T47D (cell line): ENCODE measurements around the gene RBPMS2.
A peak's percentile ranks its signal among the peaks of the same experiment; 100 is the strongest.
"Not testable (repeated sequence)": the region's sequence is repeated elsewhere in the genome, so short reads cannot be mapped to it uniquely, and the experiment has no call there.

ENCODE experiments used
- DNase-seq, 2 experiments: peaks; one replicate each; pipeline versions ENCODE4 v3.0.0 to v3.0.0-alpha.2; 2011 to 2012; ENCODE audit warnings: low read depth in 1 of 2, low spot score in 1 of 2
- JUND ChIP-seq: IDR thresholded peaks from 2 replicates; pipeline ENCODE4 v1.6.1; 2012; ENCODE audit warnings: low read depth
- in situ Hi-C: cut with HindIII; loops from 2 replicates; pipeline ENCODE4 v1.10.0; 2016; ENCODE audit warnings: low sequenced_read_pairs, low pct_unique_long_range_greater_than_20kb

RBPMS2 gene

DNA sequence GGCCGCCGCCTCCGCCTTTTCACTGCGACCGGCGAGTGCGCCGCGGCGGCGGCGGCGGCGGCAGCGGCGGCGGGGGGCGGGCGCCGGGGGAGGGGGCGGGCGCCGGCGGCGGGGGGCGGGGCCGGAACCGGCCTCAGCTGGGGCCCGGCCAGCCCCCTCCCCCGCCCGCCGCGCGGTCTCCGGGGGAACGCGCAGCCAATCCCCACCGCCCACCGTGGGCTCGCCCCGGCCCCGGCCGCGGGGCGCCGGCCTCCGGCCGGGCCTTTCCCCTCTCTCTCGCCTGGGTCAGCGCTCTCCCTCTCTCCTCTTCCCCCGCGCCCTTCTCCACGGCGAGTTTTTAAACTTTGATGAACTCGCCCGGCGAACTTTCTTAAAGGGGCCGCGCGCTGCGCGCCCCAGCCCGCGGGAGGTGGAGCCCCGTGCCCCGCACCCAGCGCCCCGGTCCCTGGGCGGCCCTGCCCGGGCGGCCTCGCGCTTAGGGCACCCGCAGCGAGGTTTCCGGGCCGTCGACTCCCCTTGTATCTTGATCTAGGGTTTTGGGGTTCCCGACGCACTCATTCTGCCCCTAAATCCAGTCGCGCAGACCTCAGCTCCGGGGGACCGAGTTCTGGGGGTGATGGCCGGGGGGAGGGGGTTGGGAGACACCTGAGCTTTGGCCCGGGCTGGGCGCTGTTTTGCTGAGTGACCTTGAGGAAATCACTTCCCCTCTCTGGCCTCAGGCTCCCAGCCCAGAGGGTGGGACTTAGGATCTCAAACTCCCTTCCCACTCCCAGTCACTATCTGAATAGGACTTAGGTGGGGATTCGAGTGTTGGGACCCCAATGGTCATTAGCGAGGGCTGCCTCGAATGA is at the start of gene RBPMS2:
Gene RBPMS2, minus strand, starts transcription at position 39 of the 851 bp plus-strand sequence. CDS start 270 bp downstream, outside the sequence.
- TF ChIP-seq JUND: no peak
- in situ Hi-C loops: no loop called here
- peak in 1 of 2 experiments; percentile 57 for DNase-seq

DNA sequence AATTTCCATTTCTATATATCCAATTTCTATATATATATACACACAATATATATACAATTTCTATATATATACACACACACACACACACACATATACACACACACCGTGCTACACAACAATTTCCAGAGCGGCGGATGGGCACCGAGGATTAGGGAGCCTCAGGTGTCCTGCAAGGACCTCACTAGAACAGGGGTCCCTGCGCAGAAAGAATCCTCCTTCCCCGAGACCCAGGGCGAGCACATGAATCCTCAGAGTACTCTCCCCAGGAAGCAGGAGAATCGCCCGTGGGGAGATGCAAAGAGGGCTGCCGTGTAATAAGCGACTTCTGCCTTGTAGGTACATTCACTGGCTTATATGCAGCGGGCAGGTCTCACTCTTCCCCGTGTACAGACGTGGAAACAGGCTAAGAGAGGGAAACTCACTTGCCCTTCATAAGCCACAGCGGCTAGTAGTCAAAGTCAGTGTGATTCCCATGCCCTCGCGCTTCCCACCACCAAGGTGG is 49.6 kb upstream of the RBPMS2 start:
- peak in 1 of 2 experiments; percentile 23 for DNase-seq
- in situ Hi-C loops: no loop called here
- no peak for TF ChIP-seq JUND

DNA sequence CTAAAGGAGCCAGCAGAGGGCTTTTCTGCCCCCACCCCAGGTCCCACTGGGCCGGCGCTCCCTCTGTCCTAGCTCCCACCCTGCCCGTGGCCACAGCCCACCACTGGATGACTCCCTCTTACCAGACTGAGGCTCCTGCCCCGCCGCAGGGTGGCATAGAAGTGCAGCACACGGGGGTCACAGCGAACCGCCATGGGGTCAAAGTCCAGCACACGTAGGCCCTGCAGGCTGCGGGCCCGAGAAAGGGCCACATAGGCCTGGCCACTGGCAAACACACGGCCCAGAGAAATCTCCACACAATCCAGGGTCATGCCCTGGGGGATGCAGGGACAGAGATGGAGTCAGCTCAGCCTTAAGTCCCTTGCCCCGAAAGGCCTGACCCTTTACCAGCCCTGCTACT is 41.1 kb upstream of the RBPMS2 start:
- in situ Hi-C loops: no loop called here

DNA sequence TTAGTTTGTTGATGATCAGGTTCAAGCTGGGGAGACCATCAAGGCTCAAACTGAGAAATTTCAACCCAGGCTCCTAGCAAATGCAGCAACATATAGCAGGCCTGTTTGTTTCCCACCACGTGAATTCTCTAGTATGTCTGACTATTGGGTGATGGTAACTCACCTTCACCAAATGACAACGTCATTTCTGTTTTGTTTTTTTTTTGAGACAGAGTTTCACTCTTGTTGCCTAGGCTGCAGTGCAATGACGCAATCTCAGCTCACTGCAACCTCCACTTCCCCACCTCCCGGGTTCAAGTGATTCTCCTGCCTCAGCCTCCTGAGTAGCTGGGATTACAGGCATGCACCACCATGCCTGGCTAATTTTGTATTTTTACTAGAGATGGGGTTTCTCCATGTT is 39.6 kb upstream of the RBPMS2 start:
- DNase-seq, in situ Hi-C loops: not testable (repeated sequence)

More for the DNA sequence above, 41.1 kb upstream of the RBPMS2 start:
- no peak for TF ChIP-seq JUND
- DNase-seq: no peak

DNA sequence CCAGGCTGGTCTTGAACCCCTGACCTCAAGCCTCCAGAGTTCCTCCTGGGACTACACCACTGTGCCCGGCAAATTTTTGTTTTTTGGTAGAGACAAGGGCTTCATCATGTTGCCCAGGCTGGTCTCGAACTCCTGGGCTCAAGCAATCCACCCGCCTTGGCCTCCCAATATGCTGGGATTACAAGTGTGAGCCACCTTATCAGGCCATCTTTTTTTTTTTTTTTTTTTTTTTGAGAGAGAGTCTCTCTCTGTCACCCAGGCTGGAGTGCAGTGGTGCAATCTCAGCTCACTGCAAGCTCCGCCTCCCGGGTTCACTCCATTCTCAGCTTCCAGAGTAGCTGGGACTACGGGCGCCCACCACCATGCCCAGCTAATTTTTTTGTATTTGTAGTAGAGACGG is 38.9 kb upstream of the RBPMS2 start:
- DNase-seq, in situ Hi-C loops: not testable (repeated sequence)

DNA sequence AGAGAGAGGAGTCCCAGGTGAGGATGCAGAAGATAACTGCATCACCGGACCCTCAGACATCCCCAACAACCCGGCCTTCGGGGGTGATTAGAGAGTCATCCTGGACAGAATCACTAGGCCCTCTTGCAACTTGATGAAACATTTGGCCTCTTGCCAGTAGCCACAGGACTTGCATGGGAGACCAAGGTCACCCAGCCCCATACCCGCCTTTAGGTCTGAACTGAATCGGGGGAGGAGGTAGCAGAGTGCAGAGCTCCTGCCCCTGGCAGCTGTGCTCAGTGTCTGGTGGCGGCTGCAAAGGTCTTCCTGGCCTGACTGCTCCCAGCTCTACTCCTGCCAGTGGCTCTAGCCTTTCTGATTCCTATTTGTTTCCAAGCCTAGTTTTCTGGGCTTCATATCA is 37.7 kb upstream of the RBPMS2 start:
- DNase-seq: peak in 1 of 2 experiments; percentile 24
- no peak for TF ChIP-seq JUND
- in situ Hi-C loops: no loop called here

DNA sequence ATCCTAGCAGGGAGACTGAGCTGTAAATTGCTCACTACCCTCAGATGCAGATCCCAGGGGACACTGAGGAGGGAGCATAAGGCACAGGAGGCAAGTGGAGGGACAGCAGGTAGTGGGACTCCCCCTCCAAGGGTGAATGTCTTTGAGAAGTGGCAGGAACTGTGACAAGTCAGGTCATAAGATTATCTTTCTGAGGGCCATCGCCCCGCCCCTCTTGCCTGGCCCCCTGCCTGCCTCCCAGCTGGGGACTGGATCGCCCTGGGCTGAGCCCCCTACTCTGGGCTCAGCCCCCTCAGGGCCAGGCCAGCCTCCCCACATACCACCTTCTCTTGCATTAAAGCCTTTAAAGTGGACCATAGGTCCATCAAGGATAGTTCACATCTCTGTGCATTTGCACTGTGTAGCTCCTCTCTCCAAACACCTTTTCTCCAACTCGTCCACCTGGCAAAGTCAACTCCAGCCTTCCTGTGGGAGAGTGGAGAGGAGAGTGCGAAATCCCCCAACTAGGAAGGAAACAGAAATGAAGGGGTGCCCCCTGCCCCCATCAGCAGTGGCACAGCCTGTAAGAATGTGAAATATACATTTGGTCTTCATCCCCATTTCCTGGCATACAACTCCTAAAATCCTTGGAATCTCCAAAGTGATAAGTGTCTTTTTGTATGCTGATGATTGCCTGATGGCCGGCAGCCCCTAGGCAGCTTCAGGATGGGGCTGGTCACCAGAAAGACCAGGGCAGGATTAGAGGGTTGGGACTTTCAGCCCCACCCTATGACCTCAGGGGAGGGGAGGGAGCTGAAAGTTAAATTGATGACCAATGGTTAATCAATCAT is 35.3 kb upstream of the RBPMS2 start:
- no peak for TF ChIP-seq JUND
- DNase-seq: no peak
- in situ Hi-C loops: no loop called here

DNA sequence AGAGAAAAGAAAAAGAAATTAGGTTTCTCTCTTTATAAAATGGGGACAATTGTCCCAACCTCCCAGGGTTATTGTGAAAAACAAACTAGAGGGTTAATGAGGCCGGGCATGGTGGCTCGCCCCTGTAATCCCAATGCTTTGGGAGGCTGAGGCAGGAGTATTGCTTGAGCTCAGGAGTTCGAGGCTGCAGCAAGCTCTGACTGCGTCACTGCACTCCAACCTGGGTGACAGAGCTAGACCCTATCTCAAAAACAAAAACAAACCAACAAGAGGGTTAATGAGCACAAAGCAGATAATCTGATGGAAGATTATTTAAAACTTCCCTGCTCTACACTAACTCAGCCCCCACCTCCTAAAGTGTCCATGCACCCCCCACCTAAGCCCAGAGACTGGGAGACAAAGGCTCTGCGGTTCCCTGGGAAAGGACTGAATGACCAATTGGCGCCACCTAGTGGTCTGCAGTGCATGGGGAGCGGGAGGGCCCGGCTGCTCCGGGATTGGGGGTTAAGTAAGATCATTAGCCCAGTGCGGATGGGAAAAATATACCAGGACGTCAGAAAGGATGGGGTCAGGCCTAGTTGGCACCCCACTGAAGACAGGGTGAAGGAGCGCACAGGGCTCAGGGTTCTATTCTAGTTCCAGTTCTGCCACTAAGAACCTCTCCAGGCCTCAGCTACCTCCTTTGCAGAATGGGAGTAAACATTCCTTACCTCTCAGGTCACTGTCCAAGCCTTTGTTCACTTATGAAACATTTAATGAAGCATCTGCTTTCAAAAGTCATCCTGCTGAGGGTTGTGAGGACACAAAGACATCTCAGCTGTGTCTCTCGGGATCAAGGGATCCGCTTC is 34.5 kb upstream of the RBPMS2 start:
- in situ Hi-C loops: no loop called here
- DNase-seq: peak; percentile 77 to 87
- no peak for TF ChIP-seq JUND

DNA sequence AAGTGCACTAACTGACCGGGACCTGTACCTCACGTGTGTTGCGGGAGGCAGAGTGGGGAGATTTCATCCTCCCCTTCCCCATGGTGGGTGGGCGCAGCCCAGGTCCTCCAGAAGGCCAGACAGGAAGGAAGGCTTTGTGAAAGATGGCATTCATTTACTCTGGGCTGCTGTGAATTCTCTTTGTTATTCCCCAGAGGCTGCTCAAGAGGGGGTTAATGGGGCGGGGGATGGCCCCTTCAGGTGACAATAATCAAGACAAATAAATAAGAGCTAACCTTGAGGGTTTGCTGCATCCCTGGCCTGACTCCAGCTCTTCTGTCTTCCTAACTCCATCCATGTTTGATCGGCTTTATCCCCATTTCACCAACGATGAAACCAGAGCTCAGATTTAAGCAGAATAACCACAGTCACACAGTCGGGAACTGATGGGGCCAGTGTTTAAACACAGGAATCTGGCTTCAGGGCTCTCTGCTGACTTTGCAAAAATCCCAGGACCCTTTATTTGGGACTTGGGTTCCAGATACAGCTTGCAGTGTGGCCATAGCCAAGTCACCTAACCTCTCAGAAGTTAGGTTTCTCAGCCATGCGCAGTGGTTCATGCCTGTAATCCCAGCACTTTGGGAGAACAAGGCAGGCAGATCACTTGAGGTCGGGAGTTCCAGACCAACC is 33.5 kb upstream of the RBPMS2 start:
- no peak for TF ChIP-seq JUND
- DNase-seq: no peak
- in situ Hi-C loops: no loop called here

DNA sequence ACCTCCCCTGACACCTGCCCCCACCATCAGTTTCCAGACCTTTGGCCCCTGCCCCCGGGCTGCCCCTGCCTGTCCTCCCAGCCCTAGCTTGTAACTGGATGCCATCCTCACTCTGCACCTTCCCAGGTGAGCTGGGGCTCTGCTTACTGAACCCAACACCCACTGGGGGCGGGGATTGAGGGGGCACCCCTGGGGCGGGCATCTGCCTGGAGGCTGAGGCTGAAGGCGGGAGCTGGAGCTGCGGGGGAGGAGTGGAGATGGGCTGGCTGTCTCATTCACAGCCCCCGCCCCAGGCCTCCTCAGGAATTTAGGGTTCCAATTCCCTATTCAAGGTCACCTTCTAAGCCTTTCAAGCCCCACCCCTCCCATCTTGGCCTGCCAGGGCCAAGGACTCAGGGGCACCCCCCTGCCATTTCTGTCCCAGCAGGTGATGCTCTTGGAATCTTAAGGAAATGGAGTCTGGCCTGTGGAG is 32.4 kb upstream of the RBPMS2 start:
- in situ Hi-C loops: no loop called here
- no peak for DNase-seq
- TF ChIP-seq JUND: no peak

DNA sequence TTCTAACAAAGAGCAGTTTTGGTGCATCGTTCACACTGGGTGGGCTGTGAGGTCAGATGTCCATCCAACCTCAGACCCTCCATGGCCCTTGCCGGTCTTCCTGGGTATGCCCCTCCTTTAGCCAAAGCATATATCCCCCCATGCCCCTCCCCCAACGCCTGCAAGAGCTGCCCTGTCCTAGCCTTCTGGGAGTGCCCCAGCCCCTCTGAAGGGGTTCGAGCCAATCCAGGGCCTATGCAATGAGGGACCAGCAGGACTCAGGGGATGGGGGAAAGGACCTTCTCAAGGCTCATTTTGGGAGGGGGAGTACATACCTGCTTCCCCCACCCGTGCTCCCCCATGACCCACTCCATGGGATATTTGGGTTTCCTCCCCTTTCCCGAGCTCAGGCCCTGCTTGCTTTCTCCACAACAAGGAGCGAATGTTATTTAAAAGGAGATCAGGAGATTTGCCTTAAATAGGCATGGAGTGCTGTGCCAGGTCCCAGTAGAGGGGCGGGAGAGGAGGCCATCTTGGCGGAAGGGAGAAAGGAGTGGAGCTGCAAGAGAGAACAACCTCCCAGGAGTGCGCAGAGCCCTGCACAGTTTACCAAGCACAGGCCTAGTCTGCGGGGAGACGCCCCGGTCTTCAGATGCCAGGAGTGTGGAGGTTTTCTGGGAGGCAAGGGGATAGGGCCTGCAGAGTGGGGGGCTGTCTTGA is 31.8 kb upstream of the RBPMS2 start:
- in situ Hi-C loops: no loop called here
- DNase-seq: no peak
- no peak for TF ChIP-seq JUND
